NCI-H82 (cell line): ENCODE results near the gene RNF208.
"Not testable (repeated sequence)": the region's sequence is repeated elsewhere in the genome, so short reads cannot be mapped to it uniquely, and the experiment has no call there.

Experiments used
- DNase-seq: peaks from one replicate; lab custom pipeline; 2025; lab: John Stamatoyannopoulos, UW

The RNF208 gene

GRCh38 chr9:137253717-137254623 is 31.9 kb upstream of the RNF208 start:
- DNase-seq: peak; percentile 44

GRCh38 chr9:137252555-137253506 is 30.8 kb upstream of the RNF208 start:
- peak; percentile 60 for DNase-seq

- DNase-seq: no peak
Observed at GRCh38 chr9:137251490-137252268, 29.6 kb upstream of the RNF208 start.

DNA sequence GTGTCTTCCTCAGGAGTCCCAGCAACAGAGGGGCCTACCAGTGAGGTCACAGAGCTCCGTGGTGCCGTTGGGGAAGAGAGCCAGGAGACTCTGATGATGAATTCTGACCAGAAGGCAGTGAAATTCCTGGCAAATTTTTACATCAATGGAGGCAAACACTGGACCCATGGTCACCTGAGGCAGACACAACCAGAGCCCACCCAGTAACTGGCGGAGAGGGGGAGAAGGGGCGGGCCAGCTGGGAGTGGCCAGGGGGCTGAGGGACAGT is 29.1 kb upstream of the RNF208 start, which contains the start of gene STPG3:
Gene STPG3 (plus strand): TSS at position 93 of the 268 bp plus-strand sequence. CDS start 1 bp downstream, at position 94.
- no peak for DNase-seq

DNA sequence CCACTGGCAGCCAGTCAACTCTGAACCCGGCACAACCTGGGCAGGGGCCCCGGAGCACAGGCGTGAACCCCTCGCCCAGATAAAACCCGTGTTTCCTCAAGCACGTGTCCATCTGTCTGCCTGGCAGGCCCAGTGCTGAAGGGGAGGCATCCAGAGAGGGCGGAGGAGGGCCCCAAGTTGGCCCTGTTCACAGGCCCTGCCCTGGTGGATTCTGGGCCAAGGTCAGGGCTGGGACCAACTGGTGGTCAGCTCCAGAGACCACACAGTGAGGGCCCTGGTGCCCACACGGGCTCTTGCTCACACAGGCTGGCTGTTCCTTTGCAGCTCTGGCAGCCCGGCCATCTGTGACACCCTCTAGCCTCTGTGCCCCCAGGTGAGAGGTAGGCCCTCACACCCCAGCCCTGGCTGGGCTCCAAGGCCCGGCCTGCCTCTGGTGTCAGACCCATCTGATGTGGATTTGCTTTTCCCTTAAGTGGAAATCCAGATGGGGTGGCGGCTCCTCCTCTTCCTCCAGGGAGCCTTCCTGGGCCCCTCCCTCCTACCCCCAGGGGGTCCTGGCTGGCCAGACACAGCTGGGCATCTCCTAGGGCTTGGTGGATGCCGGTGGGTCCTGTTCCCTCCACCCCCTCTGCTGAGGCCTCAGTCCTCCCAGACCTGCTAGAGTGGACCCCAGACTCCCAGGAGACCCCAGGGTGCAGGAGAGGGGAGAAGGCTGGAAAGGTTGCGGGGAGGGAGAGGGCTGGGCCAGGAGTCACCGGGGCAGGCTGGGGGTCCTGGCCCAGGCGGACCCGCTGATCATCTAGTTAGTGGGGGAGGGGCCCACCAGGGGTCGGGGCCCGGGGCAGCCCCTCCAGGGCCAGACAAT is 28.5 kb upstream of the RNF208 start:
- DNase-seq: no peak

GRCh38 chr9:137247916-137248175 is 25.8 kb upstream of the RNF208 start:
- no peak for DNase-seq

GRCh38 chr9:137247135-137247915 is 25.3 kb upstream of the RNF208 start:
- DNase-seq: no peak

DNA sequence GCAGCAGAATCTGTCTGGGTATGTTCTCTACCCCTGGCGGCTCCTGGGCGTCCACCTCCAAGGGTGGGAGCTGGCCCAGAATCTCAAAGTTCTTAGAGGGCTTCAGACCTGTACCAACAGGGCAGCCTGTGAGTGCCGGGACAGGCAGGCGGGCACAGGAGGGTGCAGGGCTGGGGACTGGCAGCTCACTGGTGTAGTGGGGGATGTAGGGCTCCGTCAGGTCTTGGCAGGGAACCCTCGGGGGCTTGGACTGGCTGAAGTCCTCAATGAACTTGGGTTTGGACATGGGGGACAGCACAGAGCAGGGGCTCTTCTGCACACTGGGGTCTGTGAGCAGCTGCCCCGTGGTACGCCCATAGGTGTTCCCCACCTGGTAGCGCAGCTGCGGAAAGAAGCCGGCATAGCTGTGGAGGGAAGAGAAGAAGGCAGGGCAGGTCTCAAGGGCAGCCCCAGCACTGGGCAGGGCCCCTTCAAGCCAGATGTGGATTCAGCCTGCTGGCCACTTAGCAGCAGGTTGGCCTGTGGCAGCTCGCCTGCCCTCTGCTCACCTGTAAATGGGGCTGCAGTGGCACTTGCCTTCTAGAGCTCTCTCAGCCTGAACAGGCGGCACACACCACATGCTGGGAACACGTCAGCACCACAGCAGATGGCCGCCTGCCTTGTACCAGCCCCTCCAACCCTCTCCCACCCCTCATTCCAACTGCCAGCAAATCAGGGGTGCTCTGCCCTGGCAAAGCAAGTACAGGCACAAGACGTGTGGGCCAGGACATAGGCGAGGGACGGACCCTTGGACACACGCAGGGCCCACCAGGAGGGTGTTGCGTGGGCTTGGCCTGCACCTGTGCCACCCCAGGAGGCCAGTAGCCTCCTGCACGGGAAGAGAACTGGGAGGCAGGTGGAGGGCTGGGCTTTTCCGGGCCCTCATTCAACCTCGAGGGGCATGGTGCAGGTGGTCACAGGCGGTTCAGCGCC is 23.7 kb upstream of the RNF208 start:
- no peak for DNase-seq

GRCh38 chr9:137244486-137245449 is 22.7 kb upstream of the RNF208 start:
- peak; percentile 63 for DNase-seq

- DNase-seq: peak; percentile 63
Observed at GRCh38 chr9:137243626-137244485, 21.8 kb upstream of the RNF208 start.

DNA sequence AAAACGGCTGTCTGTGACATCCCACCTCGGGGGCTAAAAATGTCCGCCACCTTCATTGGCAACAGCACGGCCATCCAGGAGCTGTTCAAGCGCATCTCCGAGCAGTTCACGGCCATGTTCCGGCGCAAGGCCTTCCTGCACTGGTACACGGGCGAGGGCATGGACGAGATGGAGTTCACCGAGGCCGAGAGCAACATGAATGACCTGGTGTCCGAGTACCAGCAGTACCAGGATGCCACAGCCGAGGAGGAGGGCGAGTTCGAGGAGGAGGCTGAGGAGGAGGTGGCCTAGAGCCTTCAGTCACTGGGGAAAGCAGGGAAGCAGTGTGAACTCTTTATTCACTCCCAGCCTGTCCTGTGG is 21.2 kb upstream of the RNF208 start:
- DNase-seq: not testable (repeated sequence)

- no peak for DNase-seq
Observed at GRCh38 chr9:137242269-137243203, 20.5 kb upstream of the RNF208 start.

GRCh38 chr9:137241490-137242268 is 19.6 kb upstream of the RNF208 start:
- DNase-seq: peak; percentile 94

DNA sequence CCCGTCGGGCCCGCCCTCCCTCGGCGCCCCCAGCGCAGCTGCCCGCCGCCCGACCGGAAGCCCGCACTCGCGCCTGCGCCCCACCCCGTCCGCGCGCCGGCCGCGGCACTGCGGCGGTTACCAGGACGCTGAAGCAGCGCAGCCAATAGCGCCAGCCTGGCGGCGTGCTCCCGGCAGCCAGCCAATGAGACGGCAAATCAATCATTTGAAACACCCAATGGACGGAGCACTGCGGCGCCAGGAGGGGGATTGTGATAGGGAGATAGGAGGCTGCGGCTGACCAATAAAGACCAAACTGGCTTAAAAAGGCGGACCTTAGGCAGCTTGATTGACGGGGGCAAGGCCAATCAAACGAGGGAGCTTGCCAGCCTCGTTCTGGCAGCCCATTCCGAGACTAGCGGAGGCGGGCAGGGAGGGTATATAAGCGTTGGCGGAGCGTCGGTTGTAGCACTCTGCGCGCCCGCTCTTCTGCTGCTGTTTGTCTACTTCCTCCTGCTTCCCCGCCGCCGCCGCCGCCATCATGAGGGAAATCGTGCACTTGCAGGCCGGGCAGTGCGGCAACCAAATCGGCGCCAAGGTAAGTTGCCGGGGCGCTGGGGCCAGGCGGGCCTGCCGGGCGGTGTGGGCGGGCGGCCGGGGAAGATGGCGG is 18.9 kb upstream of the RNF208 start, which contains the start of gene TUBB4B:
Gene TUBB4B (plus strand): TSS at position 447 of the 649 bp plus-strand sequence. CDS start 74 bp downstream, at position 521.
- peak; percentile 100 for DNase-seq
